ENCODE data around the gene PCSK6.

PCSK6 gene

DNA sequence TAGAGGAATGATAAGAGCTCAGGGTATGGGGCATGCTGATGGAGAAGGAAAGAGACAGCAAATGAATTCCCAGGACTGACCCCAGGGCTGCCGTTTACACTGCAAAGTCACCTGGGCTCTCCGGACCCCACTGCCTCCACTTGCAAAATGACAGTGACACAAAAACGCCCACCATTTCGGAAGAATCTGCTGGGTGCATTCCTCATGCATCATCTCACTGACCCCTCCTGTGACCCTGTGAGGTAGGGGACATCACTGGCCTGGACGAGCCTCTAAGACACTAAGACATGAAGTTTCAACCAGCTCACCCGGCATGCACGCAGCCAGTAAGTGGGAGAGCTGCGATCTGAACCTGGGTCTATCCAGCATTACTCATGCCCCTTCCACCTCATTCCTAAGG lies 60.3 kb downstream of the PCSK6 start:
- TF ChIP-seq, protein P1, sequence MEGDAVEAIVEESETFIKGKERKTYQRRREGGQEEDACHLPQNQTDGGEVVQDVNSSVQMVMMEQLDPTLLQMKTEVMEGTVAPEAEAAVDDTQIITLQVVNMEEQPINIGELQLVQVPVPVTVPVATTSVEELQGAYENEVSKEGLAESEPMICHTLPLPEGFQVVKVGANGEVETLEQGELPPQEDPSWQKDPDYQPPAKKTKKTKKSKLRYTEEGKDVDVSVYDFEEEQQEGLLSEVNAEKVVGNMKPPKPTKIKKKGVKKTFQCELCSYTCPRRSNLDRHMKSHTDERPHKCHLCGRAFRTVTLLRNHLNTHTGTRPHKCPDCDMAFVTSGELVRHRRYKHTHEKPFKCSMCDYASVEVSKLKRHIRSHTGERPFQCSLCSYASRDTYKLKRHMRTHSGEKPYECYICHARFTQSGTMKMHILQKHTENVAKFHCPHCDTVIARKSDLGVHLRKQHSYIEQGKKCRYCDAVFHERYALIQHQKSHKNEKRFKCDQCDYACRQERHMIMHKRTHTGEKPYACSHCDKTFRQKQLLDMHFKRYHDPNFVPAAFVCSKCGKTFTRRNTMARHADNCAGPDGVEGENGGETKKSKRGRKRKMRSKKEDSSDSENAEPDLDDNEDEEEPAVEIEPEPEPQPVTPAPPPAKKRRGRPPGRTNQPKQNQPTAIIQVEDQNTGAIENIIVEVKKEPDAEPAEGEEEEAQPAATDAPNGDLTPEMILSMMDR (IDR thresholded peaks at IDR 0.05; ENCODE audit: extremely low read depth, insufficient read depth, missing control alignments) = no peak
- DNase-seq (ENCODE audit: low spot score) = no peak
- in situ Hi-C loops (cut with MboI; ENCODE audit: low pct_unique_long_range_greater_than_20kb, low sequenced_read_pairs, unreplicated experiment) = no loop called here

DNA sequence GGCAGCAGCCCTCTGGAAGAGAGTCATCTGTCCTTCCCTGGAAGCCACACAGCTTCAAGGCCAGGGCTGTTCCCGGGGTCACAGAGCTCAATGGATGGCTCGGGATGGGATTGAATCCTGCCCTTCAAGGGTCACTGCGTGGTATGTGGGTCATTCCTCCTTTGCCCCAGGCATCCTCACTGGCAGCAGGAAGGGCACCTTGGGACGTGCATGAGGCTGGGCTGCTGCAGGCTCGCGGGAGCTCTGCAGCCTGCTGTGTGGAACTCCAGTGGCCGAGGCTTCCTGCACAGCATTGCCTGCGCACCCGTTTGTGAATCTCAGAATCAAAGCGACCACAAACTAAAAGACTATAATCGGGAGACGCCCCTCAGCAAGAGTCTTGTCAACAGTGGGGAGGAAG lies 60.7 kb downstream of the PCSK6 start:
- TF ChIP-seq, protein P1 (IDR thresholded peaks at IDR 0.05; ENCODE audit: extremely low read depth, insufficient read depth, missing control alignments) = no peak
- no peak for DNase-seq (ENCODE audit: low spot score)
- in situ Hi-C loops (cut with MboI; ENCODE audit: low pct_unique_long_range_greater_than_20kb, low sequenced_read_pairs, unreplicated experiment) = no loop called here

DNA sequence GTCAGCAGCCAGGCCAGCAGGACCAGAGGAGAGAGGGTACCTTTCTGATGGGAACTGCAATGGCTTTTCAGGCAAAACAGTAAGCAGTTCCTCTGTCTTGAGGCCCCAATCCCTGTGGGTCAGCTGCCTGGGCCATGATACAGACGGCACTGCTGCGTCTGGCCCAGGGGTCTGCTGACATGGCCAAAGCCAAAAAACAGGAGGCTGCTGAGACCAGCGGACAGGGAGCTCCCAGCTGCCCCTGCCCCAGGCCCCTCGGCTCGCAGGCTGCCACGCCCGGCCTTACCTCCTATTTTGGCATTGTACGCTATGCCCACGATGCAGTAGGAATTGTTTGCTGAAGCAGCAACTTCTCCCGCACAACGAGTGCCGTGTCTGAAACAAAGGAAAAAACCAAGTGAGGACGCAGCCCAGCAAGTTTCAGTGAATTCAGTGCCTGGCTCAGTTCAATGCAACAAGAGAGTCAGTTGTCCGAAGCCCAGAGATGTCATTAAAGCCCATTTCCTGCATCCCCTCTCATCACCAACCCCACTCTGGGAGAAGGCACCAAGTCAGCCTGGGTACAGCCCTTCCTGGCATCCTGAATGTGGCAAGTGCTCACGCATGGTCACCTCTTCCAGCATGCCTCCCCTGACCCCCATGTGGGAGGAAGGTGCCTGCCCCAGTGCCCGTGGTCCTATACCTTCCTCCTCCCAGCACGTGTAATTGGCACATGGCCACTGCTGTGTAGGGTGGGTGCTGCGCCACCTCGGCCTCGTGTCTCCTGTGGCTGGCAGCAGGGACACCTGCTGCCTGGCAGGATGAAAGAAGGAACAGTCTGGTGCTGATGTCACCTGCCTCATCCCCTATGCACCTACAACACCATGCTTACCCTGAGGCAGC lies 61.7 kb downstream of the PCSK6 start:
- no peak for DNase-seq (ENCODE audit: low spot score)
- TF ChIP-seq, protein P1 (IDR thresholded peaks at IDR 0.05; ENCODE audit: extremely low read depth, insufficient read depth, missing control alignments) = no peak
- in situ Hi-C loops (cut with MboI; ENCODE audit: low pct_unique_long_range_greater_than_20kb, low sequenced_read_pairs, unreplicated experiment) = no loop called here

DNA sequence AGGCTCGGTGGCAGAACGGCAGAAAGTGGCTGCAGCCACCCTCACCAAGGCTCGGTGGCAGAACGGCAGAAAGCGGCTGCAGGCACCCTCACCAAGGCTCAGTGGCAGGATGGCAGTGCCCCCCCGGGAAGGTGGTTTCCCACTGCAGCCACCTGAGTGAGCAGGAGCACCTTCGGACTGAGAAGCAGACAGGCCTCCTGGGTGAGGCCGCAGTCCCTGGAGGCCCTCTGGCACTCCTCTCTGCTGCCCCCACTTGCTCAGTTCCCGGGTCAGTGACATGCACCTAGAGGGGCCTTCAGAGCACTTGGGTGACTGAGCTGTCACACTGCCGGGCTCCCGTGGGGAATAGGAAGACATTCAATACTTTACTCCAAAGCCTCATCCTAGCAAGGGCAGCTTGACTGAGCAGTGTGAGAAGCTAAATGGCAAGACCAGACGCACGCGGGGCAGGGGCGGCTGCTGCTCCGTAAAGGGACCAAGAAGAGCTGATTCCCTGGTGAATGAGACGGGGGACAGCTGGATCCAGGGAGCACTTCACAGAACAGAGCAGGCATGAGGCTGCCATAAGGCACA lies 62.7 kb downstream of the PCSK6 start:
- in situ Hi-C loops (cut with MboI; ENCODE audit: low pct_unique_long_range_greater_than_20kb, low sequenced_read_pairs, unreplicated experiment) = no loop called here
- DNase-seq (ENCODE audit: low spot score) = no peak
- TF ChIP-seq, protein P1 (IDR thresholded peaks at IDR 0.05; ENCODE audit: extremely low read depth, insufficient read depth, missing control alignments) = no peak

DNA sequence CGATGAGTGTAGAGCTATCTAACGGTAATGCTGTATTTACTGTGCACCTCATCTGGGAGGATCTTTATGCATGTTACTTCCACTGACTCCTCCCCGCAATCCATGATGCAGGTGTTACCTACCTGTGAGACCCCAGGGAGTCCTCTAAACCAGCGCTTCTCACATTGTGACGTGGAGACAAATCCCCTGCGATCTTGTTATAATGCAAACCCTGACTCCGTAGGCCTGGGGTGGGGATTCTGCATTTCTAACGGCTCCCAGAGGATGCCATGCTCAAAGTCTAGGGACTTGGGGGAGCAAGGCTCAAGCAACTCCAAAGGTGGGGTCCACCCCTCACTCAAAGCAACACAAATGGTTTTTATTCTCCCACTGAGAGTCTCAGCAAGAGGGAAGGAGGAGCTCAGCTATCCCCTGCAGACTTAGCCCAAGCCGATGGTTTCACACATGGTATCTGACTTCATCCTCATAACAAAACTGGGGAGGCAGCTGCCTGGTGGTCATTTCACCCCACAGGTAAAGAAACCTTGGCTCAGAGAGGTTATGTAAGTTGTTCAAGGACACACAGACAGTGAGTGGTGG lies 63.6 kb downstream of the PCSK6 start:
- DNase-seq (ENCODE audit: low spot score) = no peak
- in situ Hi-C loops (cut with MboI; ENCODE audit: low pct_unique_long_range_greater_than_20kb, low sequenced_read_pairs, unreplicated experiment) = no loop called here
- TF ChIP-seq, protein P1 (IDR thresholded peaks at IDR 0.05; ENCODE audit: extremely low read depth, insufficient read depth, missing control alignments) = no peak

DNA sequence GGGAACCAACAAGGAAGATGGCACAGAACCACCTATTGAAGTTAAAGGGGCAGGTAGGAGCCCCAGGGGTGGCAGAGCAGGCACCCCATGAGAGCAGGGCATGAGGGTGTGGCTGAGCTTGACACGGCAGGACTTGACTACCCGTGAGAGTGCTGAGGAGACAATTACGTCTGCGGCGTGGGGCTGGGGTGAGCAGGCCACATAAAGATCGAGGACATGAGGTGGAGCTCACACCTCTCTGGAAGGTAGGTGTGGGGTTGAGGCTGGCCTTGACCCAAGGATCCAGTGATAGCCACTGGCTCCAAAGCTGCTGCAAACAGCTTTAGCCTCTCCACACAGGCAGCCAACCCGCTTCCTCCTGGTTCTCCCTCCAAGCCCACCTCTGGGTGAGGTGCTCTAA lies 64.5 kb downstream of the PCSK6 start:
- TF ChIP-seq, protein P1 (IDR thresholded peaks at IDR 0.05; ENCODE audit: extremely low read depth, insufficient read depth, missing control alignments) = no peak
- in situ Hi-C loops (cut with MboI; ENCODE audit: low pct_unique_long_range_greater_than_20kb, low sequenced_read_pairs, unreplicated experiment) = no loop called here
- no peak for DNase-seq (ENCODE audit: low spot score)

Measured in GM13977 (cell line).